Endothelial cell of umbilical vein (primary cell): Measurements from ENCODE around the gene MVB12B. TPM values are rescaled to one million over a fixed set of nuclear protein-coding genes. Genes with fewer than 3 reads are reported as not detected.

Experiments used
- BruUV-seq: library from RNA; stranded (reverse); fragments of 400-500 nt; replicated peaks from 2 replicates; lab custom pipeline; 2021; lab: Mats Ljungman, UMichigan
- CTCF ChIA-PET: fragments of 300-600, 350-600 bp; sonication (Branson Sonifier 250); formaldehyde crosslinking; loops from one replicate; lab custom pipeline; 2021; ENCODE audit warnings: antibody characterized with exemption, inconsistent platforms; lab: Charles Lee
- POLR2A ChIA-PET: fragments of 300-600, 350-600 bp; sonication (Branson Sonifier 250); formaldehyde crosslinking; loops from one replicate; lab custom pipeline; 2021; ENCODE audit warnings: antibody characterized with exemption, inconsistent platforms; lab: Charles Lee
- DNase-seq: peaks from one replicate; pipeline ENCODE4 v3.0.0-alpha.2; 2011; ENCODE audit warnings: low read depth, low spot score
- FAIRE-seq: peaks from 2 replicates; lab custom pipeline; 2011; peaks lifted over from hg19 to GRCh38; lab: Jason Lieb, UNC
- H2AFZ ChIP-seq: 2 replicates; pipeline ENCODE4 v1.6.0; 2012; ENCODE audit warnings: low read depth, low read length, control low read depth, inconsistent platforms
- H3K27ac ChIP-seq: 2 replicates; pipeline ENCODE4 v1.5.1; 2011; ENCODE audit warnings: low read depth, mild to moderate bottlenecking, control low read depth, low read length, moderate library complexity; ENCODE audit not compliant: insufficient read depth
- H3K27me3 ChIP-seq, 2 experiments: 2 replicates each; pipeline versions ENCODE4 v1.6.0 to v1.6.1; 2011; ENCODE audit warnings: low read length in 2 of 2, mixed read lengths in 1 of 2; ENCODE audit not compliant: control insufficient read depth in 2 of 2, insufficient read depth in 2 of 2
- H3K36me3 ChIP-seq, 2 experiments: 2 replicates in 1 of 2; 3 replicates in 1 of 2; pipeline ENCODE4 v1.5.1; 2011; ENCODE audit warnings: low read length in 2 of 2, mild to moderate bottlenecking in 1 of 2, moderate library complexity in 1 of 2; ENCODE audit not compliant: control insufficient read depth in 2 of 2, insufficient read depth in 2 of 2; ENCODE audit errors: extremely low read depth in 1 of 2
- H3K4me1 ChIP-seq: 3 replicates; pipeline ENCODE4 v1.5.1; 2011; ENCODE audit warnings: mild to moderate bottlenecking, low read length; ENCODE audit not compliant: control insufficient read depth, insufficient read depth; ENCODE audit errors: extremely low read depth
- H3K4me2 ChIP-seq: 2 replicates; pipeline ENCODE4 v1.6.1; 2011; ENCODE audit warnings: low read length, control low read depth, mixed read lengths; ENCODE audit not compliant: insufficient read depth
- H3K4me3 ChIP-seq, 3 experiments: fragments of 200-600 bp in 1 of 3; sonication (generic), shearing (Covaris generic) in 1 of 3; replicated peaks in 1 of 3; 2 replicates each; pipeline ENCODE4 v1.5.1; 2011 to 2016; ENCODE audit warnings: control low read depth in 3 of 3, low read length in 3 of 3, mild to moderate bottlenecking in 2 of 3, inconsistent platforms in 1 of 3, low read depth in 1 of 3, moderate library complexity in 1 of 3; ENCODE audit not compliant: insufficient read depth in 1 of 3
- H3K79me2 ChIP-seq: 2 replicates; pipeline ENCODE4 v1.6.0; 2012; ENCODE audit warnings: low read length, inconsistent platforms; ENCODE audit not compliant: control insufficient read depth, insufficient read depth
- H3K9ac ChIP-seq: replicated peaks from 2 replicates; pipeline ENCODE3; 2011; ENCODE audit warnings: low read length, control low read depth; ENCODE audit not compliant: insufficient read depth; ENCODE audit errors: extremely low read depth
- H3K9me1 ChIP-seq: replicated peaks from 3 replicates; pipeline ENCODE4 v1.6.0; 2011; ENCODE audit warnings: mild to moderate bottlenecking, low read length; ENCODE audit not compliant: control insufficient read depth, insufficient read depth; ENCODE audit errors: extremely low read depth
- H3K9me3 ChIP-seq: replicated peaks from 2 replicates; pipeline ENCODE4 v1.5.1; 2012; ENCODE audit warnings: low read length, inconsistent platforms; ENCODE audit not compliant: control insufficient read depth, insufficient read depth
- H4K20me1 ChIP-seq: replicated peaks from 2 replicates; pipeline ENCODE3; 2011; ENCODE audit warnings: mild to moderate bottlenecking, low read length; ENCODE audit not compliant: control insufficient read depth, insufficient read depth; ENCODE audit errors: extremely low read depth
- FOS ChIP-seq: IDR thresholded peaks from 2 replicates; pipeline ENCODE4 v1.6.1; 2011; ENCODE audit warnings: mild to moderate bottlenecking, low read length, moderate library complexity, borderline replicate concordance; ENCODE audit not compliant: insufficient read depth
- GATA2 ChIP-seq: IDR thresholded peaks from 2 replicates; pipeline ENCODE4 v1.7.0; 2011; ENCODE audit warnings: low read depth, mild to moderate bottlenecking, moderate library complexity, mixed read lengths, low read length; ENCODE audit not compliant: insufficient read length, insufficient read depth
- MAX ChIP-seq: IDR thresholded peaks from 2 replicates; pipeline ENCODE4 v1.6.1; 2011; ENCODE audit not compliant: insufficient read depth, insufficient read length
- POLR2A ChIP-seq: IDR thresholded peaks from 2 replicates; pipeline ENCODE4 v1.6.1; 2012; ENCODE audit warnings: low read depth, mild to moderate bottlenecking, control low read depth, low read length
- dilution Hi-C: fragments of 300-500 bp; cut with MboI; formaldehyde crosslinking; loops from one replicate; pipeline ENCODE4 v1.15.0; 2019; ENCODE audit warnings: low sequenced_read_pairs; ENCODE audit not compliant: extremely low pct_ligation_motif_present
- intact Hi-C: fragments of 100-400 bp; cut with micrococcal nuclease; formaldehyde crosslinking; loops from one replicate; pipeline ENCODE4 v1.10.0; 2022
- polyA plus RNA-seq, 4 experiments: library from polyadenylated mRNA; depleted of rRNA in 3 of 4; stranded (reverse) in 3 of 4; unstranded in 1 of 4; fragments of >200 nt; gene quantifications; 2 replicates each; pipeline versions ENCODE4 v1.2.1 to v1.2.3, GENCODE V29; 2011 to 2012; ENCODE audit warnings: missing spikeins in 1 of 4
- total RNA-seq: library from RNA; stranded (reverse); gene quantifications from 2 replicates; pipeline ENCODE4 v1.2.3, GENCODE V29; 2021
- TF ChIP-seq, protein P1 (sequence below), 2 donors: IDR thresholded peaks; 1 replicate in 1 of 2; 2 replicates in 1 of 2; pipeline ENCODE4 v1.5.1; 2011; ENCODE audit warnings: low read length in 2 of 2, mild to moderate bottlenecking in 2 of 2, moderate library complexity in 2 of 2, control low read depth in 1 of 2, inconsistent platforms in 1 of 2, low read depth in 1 of 2; ENCODE audit not compliant: insufficient read depth in 1 of 2; ENCODE audit errors: extremely low read depth in 1 of 2

MVB12B gene
- total and polyA plus RNA-seq, 2 donors (not counting 3 experiments of a cell fraction or from before 2014, with no cell fraction given), result 6.6 to 17.3 TPM

DNA sequence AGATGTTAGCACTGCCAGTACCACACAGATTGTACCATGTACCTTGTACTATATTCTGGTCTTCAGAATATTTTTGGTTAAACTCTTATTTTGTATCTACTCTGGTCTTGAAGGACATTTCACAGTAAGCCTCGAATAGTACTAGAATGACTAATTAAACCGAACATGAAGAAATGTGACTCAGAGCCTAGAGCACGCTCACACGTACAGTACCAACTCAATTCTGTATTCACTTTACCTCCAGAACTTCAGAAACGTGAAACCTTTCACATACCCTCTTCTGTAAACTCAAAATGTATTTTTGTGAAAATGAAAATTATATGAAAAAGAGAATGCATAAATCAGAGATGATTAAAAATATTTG, 112.8 kb downstream of the MVB12B start:
- Histone ChIP-seq H3K9me1 (no peaks in the 10 kb centered on the region), H3K27ac (no peak overlapping the region), H3K4me1 (no peaks in the 10 kb centered on the region), H3K9me3 (no peaks in the 10 kb centered on the region), H3K9ac (no peak overlapping the region), H2AFZ (no peak overlapping the region), H3K27me3 (no peaks in the 10 kb centered on the region), H4K20me1 (no peaks in the 10 kb centered on the region), H3K4me3 (no peak overlapping the region), H3K4me2 (no peak overlapping the region), H3K36me3 (no peaks in the 10 kb centered on the region), H3K79me2 (no peaks in the 10 kb centered on the region)
- no TSS peak for BruUV-seq
- POLR2A ChIA-PET, result no interaction called here
- peak; percentile 5 for TF ChIP-seq FOS
- TF ChIP-seq, protein P1, sequence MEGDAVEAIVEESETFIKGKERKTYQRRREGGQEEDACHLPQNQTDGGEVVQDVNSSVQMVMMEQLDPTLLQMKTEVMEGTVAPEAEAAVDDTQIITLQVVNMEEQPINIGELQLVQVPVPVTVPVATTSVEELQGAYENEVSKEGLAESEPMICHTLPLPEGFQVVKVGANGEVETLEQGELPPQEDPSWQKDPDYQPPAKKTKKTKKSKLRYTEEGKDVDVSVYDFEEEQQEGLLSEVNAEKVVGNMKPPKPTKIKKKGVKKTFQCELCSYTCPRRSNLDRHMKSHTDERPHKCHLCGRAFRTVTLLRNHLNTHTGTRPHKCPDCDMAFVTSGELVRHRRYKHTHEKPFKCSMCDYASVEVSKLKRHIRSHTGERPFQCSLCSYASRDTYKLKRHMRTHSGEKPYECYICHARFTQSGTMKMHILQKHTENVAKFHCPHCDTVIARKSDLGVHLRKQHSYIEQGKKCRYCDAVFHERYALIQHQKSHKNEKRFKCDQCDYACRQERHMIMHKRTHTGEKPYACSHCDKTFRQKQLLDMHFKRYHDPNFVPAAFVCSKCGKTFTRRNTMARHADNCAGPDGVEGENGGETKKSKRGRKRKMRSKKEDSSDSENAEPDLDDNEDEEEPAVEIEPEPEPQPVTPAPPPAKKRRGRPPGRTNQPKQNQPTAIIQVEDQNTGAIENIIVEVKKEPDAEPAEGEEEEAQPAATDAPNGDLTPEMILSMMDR (IDR thresholded peaks at IDR 0.05; ENCODE audit: extremely low read depth in 1 of 2, insufficient read depth in 1 of 2, low read depth in 1 of 2, low read length in 2 of 2), result no peak
- TF ChIP-seq POLR2A, result no peak
- dilution Hi-C loops, result no loop called here
- CTCF ChIA-PET, result no interaction called here
- FAIRE-seq (no peak), DNase-seq (no peak)
- intact Hi-C loops, result no loop called here

GRCh38 chr9:126439883-126440653, 113.4 kb downstream of the MVB12B start:
- CTCF ChIA-PET, result no interaction called here
- Histone ChIP-seq H3K4me1 (no peaks in the 10 kb centered on the region), H3K9me1 (no peaks in the 10 kb centered on the region), H3K9me3 (no peaks in the 10 kb centered on the region), H2AFZ (no peak overlapping the region), H4K20me1 (no peaks in the 10 kb centered on the region), H3K27me3 (no peaks in the 10 kb centered on the region), H3K4me2 (no peak overlapping the region), H3K27ac (no peak overlapping the region), H3K36me3 (no peaks in the 10 kb centered on the region), H3K4me3 (no peak overlapping the region), H3K79me2 (no peaks in the 10 kb centered on the region), H3K9ac (no peak overlapping the region)
- no peak for TF ChIP-seq GATA2
- TF ChIP-seq POLR2A, result no peak
- TF ChIP-seq MAX, result no peak
- TF ChIP-seq FOS, result no peak
- dilution Hi-C loops (no loop called here), intact Hi-C loops (no loop called here)
- BruUV-seq, result no TSS peak
- FAIRE-seq (no peak), DNase-seq (no peak)
- POLR2A ChIA-PET, result no interaction called here
